GM12892 (cell line): ENCODE data around the gene HIVEP2.

Source experiments
- POLR2A ChIP-seq: IDR thresholded peaks from 2 replicates; pipeline ENCODE4 v1.6.1; 2011; ENCODE audit warnings: low read depth, low read length, control low read depth
- POLR2AphosphoS5 ChIP-seq: IDR thresholded peaks from 2 replicates; pipeline ENCODE4 v1.6.1; 2011; ENCODE audit warnings: low read depth, low read length, control low read depth

GRCh38 chr6:142816031-142816430 is 128.9 kb downstream of the HIVEP2 start:
- no peak for TF ChIP-seq POLR2A
- TF ChIP-seq POLR2AphosphoS5: no peak
